ENCODE data around the gene RNASE1.

RNASE1 gene

DNA sequence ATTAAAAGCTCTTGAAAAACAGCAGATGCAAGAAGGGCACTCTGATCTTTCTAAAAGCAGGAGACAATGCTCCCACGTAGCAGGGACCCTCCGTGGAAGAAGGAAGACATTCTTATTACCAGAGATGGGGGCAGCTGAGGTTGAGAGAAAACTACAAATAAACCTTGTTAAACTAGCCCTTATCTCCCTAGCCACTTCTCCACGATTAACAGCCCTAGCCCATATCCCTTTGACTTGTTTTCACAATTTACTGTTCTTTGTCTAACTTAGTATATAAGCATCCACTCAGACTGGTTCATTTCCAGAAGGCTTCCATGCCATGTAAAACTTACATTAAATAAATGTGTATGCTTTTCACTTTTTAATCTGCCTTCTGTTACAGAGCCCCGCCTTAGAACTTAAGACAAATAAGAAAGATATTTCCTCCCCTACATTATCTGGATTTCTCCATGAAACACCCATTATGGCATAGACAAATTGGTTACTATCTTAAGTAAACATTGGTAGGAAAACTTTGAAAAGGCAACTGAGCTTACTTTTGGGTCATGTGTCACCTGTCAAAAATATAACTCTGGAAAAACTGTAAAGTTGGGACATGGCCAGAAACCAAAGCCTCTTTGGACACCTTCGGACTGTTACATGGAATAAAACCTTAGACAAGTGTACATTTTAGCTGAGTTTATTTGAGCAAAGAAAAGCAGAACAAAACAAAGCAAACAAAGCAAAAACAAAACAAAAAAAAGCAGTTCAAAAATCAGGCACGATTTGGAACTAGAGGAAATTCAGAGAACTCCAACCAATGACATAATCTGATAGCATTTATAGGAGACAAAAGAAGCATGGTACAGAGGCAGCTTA, 4.9 kb upstream of the RNASE1 start:
- DNase-seq, result no peak

DNA sequence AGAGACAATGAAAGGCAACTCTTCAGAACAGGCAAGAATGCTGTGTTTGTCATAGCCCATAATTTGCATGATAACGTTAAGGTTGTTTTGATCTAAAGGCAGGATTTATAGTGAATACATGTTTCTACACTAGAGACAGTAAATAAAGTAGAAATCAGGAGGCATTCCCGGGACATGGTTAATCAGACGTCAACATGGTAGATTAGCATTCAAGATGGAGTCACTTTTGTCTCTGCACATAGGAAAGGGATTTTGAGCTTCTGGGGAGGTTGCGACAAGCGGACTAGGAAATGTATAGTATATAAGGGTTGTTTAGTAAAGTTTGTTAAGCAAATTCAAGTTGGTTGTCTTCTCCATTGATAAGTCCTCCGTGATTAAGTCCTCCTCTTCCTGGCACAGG, 2.8 kb upstream of the RNASE1 start:
- no peak for DNase-seq

DNA sequence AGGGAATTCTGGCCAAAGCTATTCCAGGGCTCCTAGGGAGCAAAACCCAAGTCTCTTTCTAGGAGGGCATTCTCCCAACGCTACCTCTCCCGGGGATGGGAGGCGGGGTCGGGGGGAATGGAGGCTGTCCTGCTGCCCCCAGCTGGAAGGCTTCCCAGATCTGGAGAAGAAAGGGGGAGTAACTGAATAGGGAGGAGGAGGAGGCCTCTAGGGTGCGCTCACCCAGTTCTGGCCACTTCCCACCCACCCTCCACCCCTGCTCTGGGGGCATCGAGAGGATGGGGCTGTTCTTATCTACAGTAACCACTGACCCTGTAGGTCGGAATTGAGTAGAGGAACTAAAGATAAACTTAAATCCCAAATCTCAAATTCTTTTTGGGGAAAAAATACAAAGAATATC, 579 bp upstream of the RNASE1 start:
- no peak for DNase-seq

DNA sequence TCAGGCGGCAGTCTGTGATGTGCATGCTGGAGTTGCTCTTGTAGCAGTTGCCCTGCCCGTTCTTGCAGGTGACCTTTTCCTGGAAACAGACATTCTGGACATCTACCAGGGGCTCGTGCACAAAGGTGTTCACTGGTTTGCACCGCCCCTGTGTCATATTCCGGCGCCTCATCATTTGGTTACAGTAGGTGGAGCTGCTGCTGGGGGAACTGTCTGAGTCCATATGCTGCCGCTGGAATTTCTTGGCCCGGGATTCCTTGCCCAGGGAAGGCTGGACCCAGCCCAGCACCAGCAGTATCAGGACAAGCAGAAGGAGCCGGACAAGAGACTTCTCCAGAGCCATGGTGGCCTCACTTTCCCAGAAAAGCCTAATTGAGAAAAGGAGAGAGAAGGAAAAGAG, 918 bp downstream of the RNASE1 start:
- DNase-seq, result no peak

DNA sequence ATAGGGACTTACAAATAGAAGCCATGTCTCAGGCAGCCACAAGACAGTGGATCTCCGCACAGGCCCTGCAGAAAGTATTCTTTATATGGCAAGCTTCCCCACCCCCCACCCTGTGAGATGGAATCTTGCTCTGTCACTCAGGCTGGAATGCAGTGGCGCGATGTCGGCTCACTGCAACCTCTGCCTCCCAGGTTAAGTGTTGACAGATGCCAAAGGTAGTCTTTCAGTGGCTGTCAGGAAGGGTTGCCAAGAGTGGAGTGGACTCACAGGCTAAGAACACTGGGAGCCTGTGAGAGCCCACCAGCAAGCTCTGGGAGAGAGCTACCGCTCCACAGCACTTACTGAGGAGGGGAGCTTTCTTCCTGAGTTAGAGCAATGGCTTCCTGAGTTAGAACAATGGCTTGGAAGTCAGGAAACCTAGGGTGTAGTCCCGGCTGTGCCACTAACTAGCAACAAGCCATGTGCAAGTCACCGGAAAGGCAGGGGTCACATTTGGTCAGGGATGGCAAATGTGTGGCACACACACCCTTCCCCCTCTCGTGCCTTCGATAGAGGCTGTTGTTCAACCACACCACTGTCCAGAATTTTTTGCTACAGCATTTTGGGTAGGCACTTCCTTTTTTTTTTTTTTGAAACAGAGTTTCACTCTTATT, 2.6 kb downstream of the RNASE1 start:
- DNase-seq, result no peak

DNA sequence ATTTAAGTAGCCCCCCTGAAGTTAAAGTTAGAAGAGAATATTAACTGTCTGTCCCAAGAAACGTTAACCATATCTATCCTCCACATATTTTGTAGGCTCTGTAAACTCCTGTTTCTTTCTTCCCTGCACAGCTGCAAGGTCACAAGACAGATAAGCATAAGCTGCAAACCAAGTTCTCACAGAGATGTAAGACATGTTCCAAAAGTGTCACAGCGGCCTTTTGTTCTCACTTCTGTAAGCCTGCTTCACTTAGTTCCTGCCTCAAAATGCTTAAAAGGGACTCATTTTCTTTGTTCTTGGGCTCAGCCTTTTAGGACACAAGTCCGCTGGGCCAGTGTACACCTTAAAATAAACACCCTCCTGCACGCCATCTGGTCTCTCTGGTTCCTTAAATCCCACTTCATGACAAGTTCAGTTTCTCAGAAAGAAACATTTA, 3.2 kb downstream of the RNASE1 start:
- DNase-seq, result no peak

DNA sequence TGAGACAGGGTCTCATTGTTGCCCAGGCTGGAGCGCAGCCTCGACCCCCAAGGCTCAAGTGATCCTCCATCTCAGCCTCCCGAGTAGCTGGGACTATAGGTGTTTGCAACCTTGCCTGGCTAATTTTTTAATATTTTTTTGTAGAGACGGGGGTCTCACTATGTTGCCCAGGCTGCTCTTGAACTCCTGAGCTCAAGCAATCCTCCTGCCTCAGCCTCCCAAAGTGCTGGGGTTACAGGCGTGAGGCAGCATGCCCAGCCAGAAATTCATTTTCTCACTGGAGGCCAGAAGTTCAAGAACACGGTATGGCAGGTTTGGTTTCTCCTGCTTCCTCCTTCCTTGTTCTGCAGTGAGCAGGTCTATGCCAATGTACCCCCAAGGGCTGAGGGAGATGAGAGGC, 3.7 kb downstream of the RNASE1 start:
- DNase-seq, result no peak

DNA sequence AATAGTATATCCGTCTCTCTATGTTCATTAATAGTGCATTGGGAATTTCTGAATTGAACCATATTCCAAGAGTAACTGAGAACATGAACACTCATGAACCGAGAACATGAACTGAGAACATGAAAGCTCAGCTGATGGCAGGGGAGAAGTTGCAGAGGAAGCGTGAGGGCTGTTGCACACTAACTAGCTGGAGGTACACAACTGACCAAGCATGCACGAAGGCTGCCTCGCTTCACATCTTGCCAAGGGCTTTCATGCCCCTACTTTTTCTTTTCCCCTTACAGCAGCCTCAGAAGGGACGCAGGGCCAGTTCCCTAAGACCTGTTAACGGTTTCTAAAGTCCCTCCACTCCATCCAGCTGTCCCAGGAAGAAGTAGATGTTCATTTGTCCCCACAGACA, 4.3 kb downstream of the RNASE1 start:
- no peak for DNase-seq

DNA sequence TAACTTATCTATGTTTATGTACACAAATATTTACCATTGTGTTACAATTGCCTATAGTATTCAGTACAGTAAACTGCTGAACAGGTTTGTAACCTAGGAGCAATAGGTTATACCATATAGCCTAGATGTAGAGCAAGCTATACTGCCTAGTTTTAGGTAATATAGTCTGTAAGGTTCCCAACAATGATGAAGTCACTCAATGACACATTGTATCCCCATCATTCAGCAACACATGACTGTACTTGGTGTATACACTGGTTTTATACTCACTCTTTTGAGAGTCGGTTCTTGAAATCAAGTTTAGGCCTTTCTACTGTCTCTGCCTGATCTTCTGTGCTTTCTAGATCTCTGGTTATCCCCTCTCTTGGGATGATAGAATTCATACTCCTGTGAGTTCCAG, 5.5 kb downstream of the RNASE1 start:
- DNase-seq, result no peak

DNA sequence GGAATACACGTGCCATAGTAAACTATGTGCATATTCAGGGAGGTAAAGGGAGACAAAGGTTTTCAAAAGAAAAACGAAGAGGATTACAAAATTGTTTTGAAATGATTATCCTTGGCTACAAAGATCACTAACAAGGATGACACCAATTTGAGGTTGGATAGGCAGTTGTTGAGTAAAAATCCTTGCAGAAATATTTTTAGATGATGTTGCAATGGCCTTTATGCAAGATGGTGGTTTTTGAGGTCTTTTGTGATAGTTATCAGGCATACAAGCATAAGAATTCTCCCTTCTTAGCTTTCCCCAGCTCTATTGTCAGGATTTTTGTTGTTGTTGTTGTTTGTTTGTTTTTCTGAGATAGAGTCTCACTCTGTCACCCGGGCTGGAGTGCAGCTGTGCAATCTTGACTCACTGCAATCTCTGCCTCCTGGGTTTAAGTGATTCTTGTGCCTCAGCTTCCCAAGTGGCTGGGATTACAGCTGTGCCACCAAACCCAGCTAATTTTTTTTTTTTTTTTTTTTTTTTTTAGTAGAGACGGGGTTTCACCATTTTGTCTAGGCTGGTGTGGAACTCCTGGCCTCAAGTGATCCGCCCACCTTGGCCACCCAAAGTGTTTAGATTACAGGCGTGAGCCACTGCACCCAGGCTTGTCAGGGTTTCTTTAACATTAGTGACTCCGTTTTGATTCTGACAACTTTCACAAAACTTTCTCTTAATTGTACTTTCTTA, 7.8 kb downstream of the RNASE1 start:
- DNase-seq, result no peak

DNA sequence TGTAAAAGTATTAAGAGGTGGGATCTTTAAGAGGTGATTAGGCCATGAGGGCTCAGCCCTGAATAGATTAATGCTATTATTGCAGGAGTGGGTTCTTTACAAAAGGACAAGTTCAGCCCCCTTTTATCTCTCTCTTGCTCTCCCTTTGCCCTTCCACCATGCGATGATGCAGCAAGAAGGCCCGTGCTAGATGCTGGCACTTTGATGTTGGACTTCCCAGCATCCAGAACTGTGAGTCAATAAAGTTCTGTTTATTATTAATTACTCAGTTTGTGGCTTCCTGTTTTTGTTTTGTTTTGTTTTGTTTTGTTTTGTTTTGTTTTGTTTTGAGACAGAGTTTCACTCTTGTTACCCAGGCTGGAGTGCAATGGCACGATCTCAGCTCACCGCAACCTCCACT, 10.1 kb downstream of the RNASE1 start:
- DNase-seq, result no peak

DNA sequence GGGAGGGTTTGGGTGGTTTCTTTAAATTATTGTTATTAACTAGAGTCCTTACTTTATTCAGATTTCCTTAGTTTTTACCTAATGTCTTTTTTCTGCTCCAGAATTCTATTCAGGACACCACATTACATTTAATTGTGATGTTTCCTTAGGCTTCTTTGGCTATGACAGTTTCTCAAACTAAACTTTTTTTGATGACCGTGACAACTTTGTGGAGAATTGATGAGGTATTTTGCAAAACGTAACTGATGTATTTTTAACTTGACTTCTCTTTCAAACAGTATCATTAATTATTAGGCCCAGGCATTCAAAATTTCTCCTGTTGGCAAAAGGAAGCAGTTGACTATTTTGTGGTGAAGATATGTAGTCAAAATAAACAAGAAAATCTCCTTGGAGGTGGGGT, 11.0 kb downstream of the RNASE1 start:
- no peak for DNase-seq

DNA sequence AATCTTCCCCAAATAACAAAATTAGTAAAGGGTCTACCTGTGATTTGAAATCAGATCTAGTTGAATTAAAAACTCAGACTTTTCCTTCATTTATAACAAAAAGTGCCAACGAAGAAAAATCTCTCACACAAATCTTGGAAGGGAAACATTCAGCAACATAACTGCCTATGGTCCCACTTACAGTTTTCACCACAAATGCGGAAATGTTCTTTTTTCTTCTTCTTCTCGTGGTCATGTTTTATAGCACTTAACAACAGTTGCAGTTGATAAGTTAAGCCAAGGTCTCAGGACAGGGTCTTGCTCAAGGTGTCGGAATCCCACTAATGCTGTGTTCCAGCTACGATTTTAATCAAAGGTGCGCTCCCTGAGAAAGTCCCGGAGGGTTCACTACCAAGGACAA, 11.5 kb downstream of the RNASE1 start:
- DNase-seq, result no peak

DNA sequence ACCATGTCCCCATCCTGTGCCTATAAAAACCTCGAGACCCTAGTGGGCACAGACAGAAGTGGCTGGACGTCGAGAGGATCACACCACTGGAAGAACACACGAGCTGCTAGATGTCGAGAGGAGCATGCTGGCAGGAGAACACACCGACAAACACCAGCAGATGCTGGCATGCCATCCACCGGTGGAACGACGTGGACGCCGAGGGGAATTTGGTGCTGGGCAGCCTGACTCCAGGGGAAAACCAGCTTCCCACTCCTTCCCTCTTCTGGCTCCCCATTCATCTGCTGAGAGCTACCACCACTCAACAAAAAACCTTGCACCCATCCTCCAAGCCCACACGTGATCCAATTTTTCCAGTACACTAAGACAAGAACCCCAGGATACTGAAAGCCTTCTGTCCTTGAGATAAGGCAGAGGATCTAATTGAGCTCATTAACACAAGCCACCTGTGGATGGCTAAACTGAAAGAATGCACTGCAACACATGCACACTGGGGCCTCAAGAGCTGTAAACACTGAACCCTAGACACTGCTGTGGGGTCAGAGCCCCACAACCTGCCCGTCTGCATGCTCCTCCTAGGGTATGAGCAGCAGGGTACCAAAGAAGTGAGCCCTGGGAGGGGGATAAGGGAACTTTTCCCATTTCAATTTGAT, 12.1 kb downstream of the RNASE1 start:
- DNase-seq, result no peak

DNA sequence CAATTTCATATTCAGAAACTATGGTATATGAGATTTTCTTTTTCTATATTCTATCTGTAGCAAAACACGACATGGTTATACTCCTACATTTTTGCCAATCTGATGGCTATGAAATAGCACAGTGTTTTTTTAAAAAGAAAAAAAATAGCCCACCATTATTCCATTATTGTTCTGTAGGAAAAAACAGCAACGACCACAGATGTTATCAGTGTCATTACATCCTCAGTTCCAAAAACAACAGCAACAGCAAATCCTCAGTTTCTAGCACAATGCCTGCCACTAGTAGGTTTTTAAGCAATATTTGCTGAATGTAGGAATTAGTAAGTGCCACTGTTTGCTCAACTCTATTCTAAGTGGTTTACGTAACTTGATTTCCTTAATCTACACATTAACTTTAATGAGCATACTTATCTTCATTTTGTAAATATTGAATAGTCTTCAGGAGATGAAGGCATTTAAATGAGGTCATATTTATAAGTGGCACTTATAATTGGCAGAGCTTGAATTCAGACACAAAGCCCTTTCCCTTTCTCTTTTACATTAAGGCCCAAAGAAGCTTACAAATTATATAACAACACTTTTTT, 13.3 kb downstream of the RNASE1 start:
- no peak for DNase-seq

DNA sequence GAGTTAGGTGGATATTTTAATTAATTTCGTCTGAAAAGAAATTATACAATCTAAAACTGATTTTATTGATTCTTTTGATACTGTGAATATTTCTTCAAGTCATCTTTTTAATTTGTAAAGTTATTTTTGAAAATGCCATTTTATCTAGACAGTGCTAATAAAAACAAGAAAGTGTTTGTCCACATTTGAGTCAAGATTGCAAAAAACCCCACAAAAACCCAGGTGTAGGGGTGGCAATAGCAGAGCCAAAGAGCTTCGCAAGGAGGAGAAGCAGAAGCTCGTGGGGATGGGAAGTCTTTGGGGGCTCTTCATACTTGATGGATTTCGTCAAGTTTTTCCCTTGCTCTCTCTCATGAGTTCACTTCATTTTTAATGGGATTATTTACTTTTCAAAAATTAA, 15.6 kb downstream of the RNASE1 start:
- DNase-seq, result no peak

DNA sequence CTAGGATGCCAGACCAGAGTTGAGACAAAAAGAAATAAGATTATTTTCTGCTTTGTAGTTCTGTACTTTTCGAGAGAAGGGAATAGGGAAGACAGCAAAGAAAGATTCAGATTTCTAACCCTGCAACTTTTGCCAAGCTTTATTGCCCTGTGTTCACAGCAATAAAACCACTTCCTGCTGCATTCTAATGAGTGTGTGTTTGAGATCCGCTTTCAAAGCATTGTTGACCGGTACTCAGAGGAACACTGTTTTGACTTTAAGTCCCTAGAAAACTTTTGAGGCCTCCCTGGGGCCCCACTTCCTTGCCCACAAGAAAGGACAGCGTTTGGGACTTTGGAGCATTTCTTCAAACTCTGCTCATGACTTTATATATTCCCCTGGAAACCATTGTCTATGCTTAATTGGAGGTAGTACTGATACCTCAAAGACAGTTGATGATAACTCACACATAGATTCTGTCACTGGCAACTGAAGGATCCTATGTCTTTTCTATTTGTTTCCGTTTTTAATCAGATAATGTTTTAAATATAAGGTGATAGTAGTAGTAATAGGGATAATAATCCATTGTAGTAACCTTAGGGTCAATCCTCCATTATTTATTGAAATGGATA, 20.3 kb downstream of the RNASE1 start:
- no peak for DNase-seq

DNA sequence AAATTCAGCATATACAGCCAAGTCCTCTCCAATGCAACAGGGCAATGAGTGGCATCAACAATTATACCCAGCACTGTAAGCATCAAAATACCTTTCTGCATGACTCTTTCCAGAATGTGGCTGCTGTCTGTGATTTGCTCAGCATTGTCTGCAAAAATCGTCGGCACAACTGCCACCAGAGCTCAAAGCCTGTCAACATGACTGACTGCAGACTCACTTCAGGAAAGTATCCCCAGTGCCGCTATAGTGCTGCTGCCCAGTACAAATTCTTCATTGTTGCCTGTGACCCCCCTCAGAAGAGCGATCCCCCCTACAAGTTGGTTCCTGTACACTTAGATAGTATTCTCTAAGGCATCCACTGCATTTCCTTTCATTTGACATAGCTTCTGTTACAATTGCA, 20.8 kb downstream of the RNASE1 start:
- no peak for DNase-seq

DNA sequence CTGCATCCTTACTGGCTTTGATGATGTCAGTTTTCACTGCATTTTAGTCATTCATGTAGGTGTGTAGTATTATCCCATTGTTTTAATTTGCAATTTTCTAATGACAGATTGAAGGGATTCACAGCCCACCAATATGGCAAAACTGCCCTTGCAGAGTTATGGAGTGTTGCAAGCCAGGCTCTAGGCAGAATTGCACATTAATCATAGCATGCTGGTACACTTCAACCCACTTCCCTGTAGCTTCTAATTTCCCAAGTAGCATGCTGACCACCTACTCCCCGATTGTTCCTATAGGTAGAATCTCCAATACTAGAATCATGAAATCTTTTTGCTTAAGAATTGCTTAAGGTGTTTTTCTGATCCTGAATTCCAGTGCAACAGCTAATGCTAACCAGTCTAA, 26.7 kb downstream of the RNASE1 start:
- DNase-seq, result no peak

DNA sequence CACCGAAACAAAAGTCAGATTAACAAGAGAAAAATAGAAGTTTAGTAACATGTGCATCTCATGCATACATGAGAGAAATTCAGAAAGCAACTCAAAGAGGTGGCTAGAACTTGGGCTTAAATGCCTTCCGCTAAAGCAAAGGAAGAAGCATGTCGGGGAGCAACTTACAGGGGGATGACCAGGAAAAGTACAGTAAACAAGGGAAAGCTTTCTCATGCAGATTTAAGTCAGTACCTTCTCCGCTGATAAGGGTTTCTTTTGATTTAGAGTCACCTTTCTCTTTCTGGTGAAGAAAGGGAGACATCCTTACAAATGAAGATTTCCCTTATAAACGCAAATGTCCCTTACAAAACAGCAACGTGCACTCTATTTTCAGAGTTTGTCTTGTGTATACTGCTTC, 27.6 kb downstream of the RNASE1 start:
- DNase-seq, result no peak

DNA sequence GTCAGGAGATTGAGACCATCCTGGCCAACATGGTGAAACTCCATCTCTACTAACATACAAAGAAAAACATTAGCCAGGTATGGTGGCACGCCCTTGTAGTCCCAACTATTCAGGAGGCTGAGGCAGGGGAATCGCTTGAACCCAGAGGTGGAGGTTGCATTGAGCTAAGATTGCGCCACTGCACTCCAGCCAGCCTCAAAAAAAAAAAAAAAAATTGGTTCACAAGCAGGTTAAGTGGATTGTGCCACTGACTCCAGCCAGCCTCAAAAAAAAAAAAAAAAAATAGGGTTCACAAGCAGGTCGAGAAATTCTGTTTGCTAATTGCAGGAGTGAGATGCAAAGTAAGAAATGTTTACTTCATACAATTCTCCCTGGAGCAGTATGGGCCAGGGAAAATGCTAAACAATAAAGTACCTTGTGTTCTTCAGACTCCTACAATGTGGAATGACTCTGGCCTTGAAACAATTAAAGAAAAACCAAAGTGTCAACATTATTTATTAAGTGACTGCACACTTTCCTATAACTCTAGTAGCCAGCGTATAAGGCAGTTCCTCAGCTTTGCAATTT, 28.3 kb downstream of the RNASE1 start:
- no peak for DNase-seq

DNA sequence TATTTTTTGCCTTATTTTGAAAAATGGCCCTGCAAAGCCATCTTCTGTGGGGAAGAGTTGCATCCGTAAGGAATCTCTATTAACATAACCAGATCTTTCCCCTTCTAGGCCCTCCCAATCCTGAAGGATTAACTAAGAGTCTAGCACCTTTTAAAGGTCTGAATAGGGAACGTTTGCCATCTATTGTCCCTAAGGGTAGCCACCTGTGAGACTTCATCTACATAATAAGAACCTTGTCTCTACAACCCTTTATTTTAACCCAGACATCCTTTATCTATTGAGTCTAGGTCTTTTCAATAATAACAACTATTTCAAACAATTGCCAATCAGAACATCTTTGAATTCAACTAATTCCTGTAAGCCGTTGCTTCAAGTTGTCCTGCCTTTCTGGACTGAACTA, 30.0 kb downstream of the RNASE1 start:
- no peak for DNase-seq

All from T-helper 9 cell (primary cell).